CD4-positive, alpha-beta T cell treated with Interleukin-4 for 4 hours (primary cell): ENCODE measurements around the gene SMNDC1.
"Not testable (repeated sequence)": the region's sequence is repeated elsewhere in the genome, so short reads cannot be mapped to it uniquely, and the experiment has no call there.

Experiments
- DNase-seq: peaks from one replicate; pipeline ENCODE4 v3.0.0-alpha.2; 2020

The SMNDC1 gene

GRCh38 chr10:110278562-110279406, 25.9 kb downstream of the SMNDC1 start:
- DNase-seq, result no peak

GRCh38 chr10:110277591-110277990, 27.1 kb downstream of the SMNDC1 start:
- no peak for DNase-seq

GRCh38 chr10:110276603-110277002, 28.1 kb downstream of the SMNDC1 start:
- DNase-seq, result no peak

GRCh38 chr10:110275128-110275729, 29.5 kb downstream of the SMNDC1 start:
- peak; percentile 5 for DNase-seq

GRCh38 chr10:110274647-110275046, 30.1 kb downstream of the SMNDC1 start:
- no peak for DNase-seq

GRCh38 chr10:110274072-110274627, 30.6 kb downstream of the SMNDC1 start:
- DNase-seq, result no peak

GRCh38 chr10:110273474-110273873, 31.2 kb downstream of the SMNDC1 start:
- DNase-seq, result peak; percentile 6

- DNase-seq, result not testable (repeated sequence)
Observed at GRCh38 chr10:110272995-110273394, 31.7 kb downstream of the SMNDC1 start.

GRCh38 chr10:110269374-110270318, 35.1 kb downstream of the SMNDC1 start:
- DNase-seq, result peak; percentile 17

GRCh38 chr10:110268971-110269370, 35.7 kb downstream of the SMNDC1 start:
- DNase-seq, result no peak

GRCh38 chr10:110268442-110268841, 36.3 kb downstream of the SMNDC1 start:
- no peak for DNase-seq

- DNase-seq, result no peak
Observed at GRCh38 chr10:110267276-110267675, 37.4 kb downstream of the SMNDC1 start.

GRCh38 chr10:110265573-110266193, 39.0 kb downstream of the SMNDC1 start:
- DNase-seq, result no peak

GRCh38 chr10:110263164-110263563, 41.6 kb downstream of the SMNDC1 start:
- no peak for DNase-seq

- DNase-seq, result no peak
Observed at GRCh38 chr10:110260746-110261477, 43.8 kb downstream of the SMNDC1 start.

- DNase-seq, result no peak
Observed at GRCh38 chr10:110259317-110259716, 45.4 kb downstream of the SMNDC1 start.

- DNase-seq, result no peak
Observed at GRCh38 chr10:110258542-110258941, 46.2 kb downstream of the SMNDC1 start.

GRCh38 chr10:110254467-110254866, 50.3 kb downstream of the SMNDC1 start:
- no peak for DNase-seq

GRCh38 chr10:110252151-110252550, 52.6 kb downstream of the SMNDC1 start:
- no peak for DNase-seq

- DNase-seq, result not testable (repeated sequence)
Observed at GRCh38 chr10:110251392-110251791, 53.3 kb downstream of the SMNDC1 start.

- DNase-seq, result not testable (repeated sequence)
Observed at GRCh38 chr10:110249489-110249888, 55.2 kb downstream of the SMNDC1 start.

GRCh38 chr10:110247833-110248232, 56.9 kb downstream of the SMNDC1 start:
- DNase-seq, result not testable (repeated sequence)
